Panc1 (cell line): Measurements from ENCODE around the gene MCTP1. TPM values are rescaled to one million over a fixed set of nuclear protein-coding genes. Genes with fewer than 3 reads are reported as not detected.

Experiments
- ATAC-seq: fragments of 200-7000 bp; cut with Tn5 transposase; 2 replicates; pipeline ENCODE4 v1.9.1; 2020; ENCODE audit warnings: mild to moderate bottlenecking, moderate library complexity
- BruUV-seq: library from RNA; stranded (reverse); fragments of 400-500 nt; replicated peaks from 2 replicates; lab custom pipeline; 2021; lab: Mats Ljungman, UMichigan
- CTCF ChIA-PET: fragments of 300-600 bp; sonication (Branson Sonifier 250); formaldehyde crosslinking; loops from one replicate; lab custom pipeline; 2022; ENCODE audit warnings: antibody characterized with exemption; lab: Charles Lee
- POLR2A ChIA-PET: fragments of 300-600 bp; sonication (Branson Sonifier 250); formaldehyde crosslinking; loops from one replicate; lab custom pipeline; 2022; ENCODE audit warnings: antibody characterized with exemption; lab: Charles Lee
- DNase-seq: peaks from one replicate; pipeline ENCODE4 v3.0.0-alpha.2; 2010; ENCODE audit warnings: low read depth, low spot score
- H3K27ac ChIP-seq: 2 replicates; pipeline ENCODE4 v1.5.1; 2011; ENCODE audit warnings: mild to moderate bottlenecking, low read length, inconsistent platforms
- H3K27me3 ChIP-seq: fragments of 200-500 bp; sonication (Bioruptor generic); 2 replicates; pipeline ENCODE4 v1.6.0; 2014; ENCODE audit warnings: low read length, inconsistent platforms; ENCODE audit not compliant: control insufficient read depth, insufficient read depth
- H3K36me3 ChIP-seq: fragments of 200-500 bp; sonication (Bioruptor generic); 2 replicates; pipeline ENCODE4 v1.5.1; 2014; ENCODE audit warnings: inconsistent platforms, mild to moderate bottlenecking, low read length, moderate library complexity; ENCODE audit not compliant: control insufficient read depth, insufficient read depth
- H3K4me1 ChIP-seq: 2 replicates; pipeline ENCODE4 v1.5.1; 2011; ENCODE audit warnings: inconsistent platforms, mild to moderate bottlenecking, low read length, moderate library complexity; ENCODE audit not compliant: control insufficient read depth, insufficient read depth
- H3K4me3 ChIP-seq, 2 experiments: 2 replicates each; pipeline ENCODE4 v1.5.1; 2011 to 2012; ENCODE audit warnings: low read depth in 2 of 2, low read length in 2 of 2, mild to moderate bottlenecking in 2 of 2, inconsistent platforms in 1 of 2, moderate library complexity in 1 of 2
- H3K9me3 ChIP-seq: fragments of 200-500 bp; sonication (Bioruptor generic); 2 replicates; pipeline ENCODE4 v1.5.1; 2014; ENCODE audit warnings: low read depth, mild to moderate bottlenecking, inconsistent platforms, low read length, moderate library complexity; ENCODE audit not compliant: control insufficient read depth, insufficient read depth
- CTCF ChIP-seq: fragments of 450-650 bp; IDR thresholded peaks from 2 replicates; pipeline ENCODE4 v1.5.1; 2017; ENCODE audit warnings: mild to moderate bottlenecking
- POLR2AphosphoS5 ChIP-seq: IDR thresholded peaks from 2 replicates; pipeline ENCODE4 v1.6.1; 2012; ENCODE audit warnings: mild to moderate bottlenecking, low read depth, low read length, moderate library complexity
- REST ChIP-seq, 2 experiments: IDR thresholded peaks; 2 replicates each; pipeline ENCODE4 v1.6.1; 2011 to 2012; ENCODE audit warnings: low read depth in 2 of 2, control low read depth in 1 of 2, low read length in 1 of 2, mild to moderate bottlenecking in 1 of 2, moderate library complexity in 1 of 2; ENCODE audit not compliant: insufficient read depth in 1 of 2
- SIN3A ChIP-seq: IDR thresholded peaks from 2 replicates; pipeline ENCODE4 v1.6.1; 2012; ENCODE audit warnings: low read depth, mild to moderate bottlenecking, low read length, moderate library complexity, borderline replicate concordance; ENCODE audit not compliant: insufficient read depth
- TCF7L2 ChIP-seq: IDR thresholded peaks from 2 replicates; pipeline ENCODE4 v1.6.1; 2011; ENCODE audit warnings: mild to moderate bottlenecking, low read depth, low read length, inconsistent platforms
- in situ Hi-C: cut with HindIII; loops from 2 replicates; pipeline ENCODE4 v1.10.0; 2016; ENCODE audit warnings: low sequenced_read_pairs, low pct_unique_long_range_greater_than_20kb
- intact Hi-C: fragments of 100-400 bp; cut with micrococcal nuclease; formaldehyde crosslinking; loops from one replicate; pipeline ENCODE4 v1.10.0; 2022; ENCODE audit not compliant: unreplicated experiment
- total RNA-seq: library from RNA; stranded (reverse); gene quantifications from one replicate; pipeline ENCODE4 v1.2.1, GENCODE V29; 2021; ENCODE audit not compliant: unreplicated experiment

MCTP1 gene
- total RNA-seq, 1 experiment from 2014 or later: 39.8 TPM

DNA sequence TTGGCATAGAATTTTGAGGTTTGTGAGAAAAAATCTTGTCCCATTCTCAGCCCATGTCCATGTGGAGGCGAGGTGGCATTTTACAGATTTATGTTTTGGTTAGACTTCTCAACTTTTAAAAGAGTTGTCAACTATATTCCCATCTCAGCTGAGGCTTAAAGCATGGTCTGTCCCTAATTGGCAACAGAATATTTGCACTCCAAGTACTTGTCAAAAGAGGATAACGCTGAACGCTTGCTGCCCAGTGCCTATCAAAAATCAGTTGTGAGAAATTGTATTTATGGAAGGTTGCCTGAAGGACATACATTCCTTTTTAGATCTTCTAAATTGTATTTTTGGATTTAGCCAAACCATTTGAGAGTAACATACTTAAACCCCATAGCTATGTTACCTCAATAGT lies 464.4 kb downstream of the MCTP1 start:
- ATAC-seq (no peak), DNase-seq (no peak)
- TF ChIP-seq TCF7L2: no peak
- TF ChIP-seq POLR2AphosphoS5: no peak
- no peak for TF ChIP-seq CTCF
- no peak for TF ChIP-seq REST (IDR thresholded peaks at IDR 0.05; ENCODE audit: insufficient read depth in 1 of 2, low read depth in 2 of 2, low read length in 1 of 2)
- TF ChIP-seq SIN3A: no peak
- no peaks in the 10 kb centered on the region for H3K4me1 ChIP-seq
- BruUV-seq: no TSS peak
- intact Hi-C loops (no loop called here), in situ Hi-C loops (no loop called here)
- CTCF ChIA-PET: no interaction called here
- no peak overlapping the region for H3K27ac ChIP-seq
- H3K4me3 ChIP-seq: no peak overlapping the region
- POLR2A ChIA-PET: no interaction called here
- H3K36me3 ChIP-seq: no peaks in the 10 kb centered on the region
- no peaks in the 10 kb centered on the region for H3K27me3 ChIP-seq
- no peaks in the 10 kb centered on the region for H3K9me3 ChIP-seq

DNA sequence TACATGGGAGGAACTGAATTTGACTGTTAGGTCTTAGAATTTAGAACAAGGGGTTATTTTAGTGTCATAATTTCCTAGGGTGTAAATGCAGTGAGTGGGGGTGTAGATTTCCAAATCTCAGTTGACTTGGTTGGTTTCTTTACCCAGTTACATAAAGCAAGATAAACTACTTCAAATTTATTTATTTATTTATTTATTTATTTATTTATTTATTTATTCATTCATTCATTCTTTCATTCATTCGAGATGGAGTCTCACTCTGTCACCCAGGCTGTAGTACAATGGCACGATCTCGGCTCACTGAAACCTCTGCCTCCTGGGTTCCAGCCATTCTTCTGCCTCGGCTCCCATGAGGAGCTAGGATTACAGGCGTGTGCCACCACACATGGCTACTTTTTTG lies 466.0 kb downstream of the MCTP1 start:
- ChIA-PET POLR2A (no interaction called here), CTCF (no interaction called here)
- ATAC-seq: no peak

More for the DNA sequence above, 466.0 kb downstream of the MCTP1 start:
- H3K27ac ChIP-seq: no peak overlapping the region
- no peak for TF ChIP-seq POLR2AphosphoS5
- no peak for TF ChIP-seq CTCF
- TF ChIP-seq TCF7L2: no peak
- no peak for TF ChIP-seq SIN3A
- no peak for TF ChIP-seq REST (IDR thresholded peaks at IDR 0.05; ENCODE audit: insufficient read depth in 1 of 2, low read depth in 2 of 2, low read length in 1 of 2)
- H3K4me3 ChIP-seq: no peak overlapping the region
- H3K36me3 ChIP-seq: no peaks in the 10 kb centered on the region
- H3K9me3 ChIP-seq: no peaks in the 10 kb centered on the region
- no TSS peak for BruUV-seq
- no peak for DNase-seq
- in situ Hi-C loops: no loop called here
- H3K27me3 ChIP-seq: no peaks in the 10 kb centered on the region
- intact Hi-C loops: no loop called here
- H3K4me1 ChIP-seq: no peaks in the 10 kb centered on the region
